HL-60 (cell line): ENCODE results near the gene PNO1.

Experiments
- DNase-seq, 2 experiments: peaks; one replicate each; pipeline ENCODE4 v3.0.0-alpha.2; 2010 to 2020; ENCODE audit warnings: low read depth in 1 of 2, low spot score in 1 of 2
- H3K27ac ChIP-seq: fragments of 250-450 bp; sonication (Bioruptor Pico); replicated peaks from 2 replicates; pipeline ENCODE4 v1.5.1; 2020; ENCODE audit warnings: mild to moderate bottlenecking, moderate library complexity
- H3K27me3 ChIP-seq: fragments of 250-450 bp; sonication (Bioruptor Pico); 2 replicates; pipeline ENCODE4 v1.5.1; 2021; ENCODE audit warnings: mild to moderate bottlenecking, moderate library complexity; ENCODE audit not compliant: insufficient read depth, poor library complexity, severe bottlenecking
- H3K4me3 ChIP-seq: replicated peaks from 2 replicates; pipeline ENCODE4 v1.5.1; 2011; ENCODE audit warnings: mild to moderate bottlenecking, control low read depth, low read length; ENCODE audit not compliant: insufficient read depth
- GABPA ChIP-seq: IDR thresholded peaks from 2 replicates; pipeline ENCODE4 v1.6.1; 2012; ENCODE audit warnings: low read depth
- POLR2AphosphoS5 ChIP-seq: IDR thresholded peaks from 2 replicates; pipeline ENCODE4 v1.6.1; 2012; ENCODE audit warnings: low read depth
- SPI1 ChIP-seq: IDR thresholded peaks from 2 replicates; pipeline ENCODE4 v1.6.1; 2012; ENCODE audit warnings: low read depth, mild to moderate bottlenecking, borderline replicate concordance
- TF ChIP-seq, protein P1 (sequence below): IDR thresholded peaks from 2 replicates; pipeline ENCODE4 v1.6.1; 2012; ENCODE audit warnings: low read depth; ENCODE audit not compliant: insufficient replicate concordance
- TF ChIP-seq, protein P2 (sequence below): IDR thresholded peaks from one replicate; pipeline ENCODE4 v1.5.1; 2011; ENCODE audit warnings: low read length, control low read depth, inconsistent platforms; ENCODE audit not compliant: insufficient read depth

The PNO1 gene

GRCh38 chr2:68196120-68196716 is 38.5 kb downstream of the PNO1 start:
- peak in 1 of 2 experiments; percentile 37 for DNase-seq
- TF ChIP-seq, protein P1, sequence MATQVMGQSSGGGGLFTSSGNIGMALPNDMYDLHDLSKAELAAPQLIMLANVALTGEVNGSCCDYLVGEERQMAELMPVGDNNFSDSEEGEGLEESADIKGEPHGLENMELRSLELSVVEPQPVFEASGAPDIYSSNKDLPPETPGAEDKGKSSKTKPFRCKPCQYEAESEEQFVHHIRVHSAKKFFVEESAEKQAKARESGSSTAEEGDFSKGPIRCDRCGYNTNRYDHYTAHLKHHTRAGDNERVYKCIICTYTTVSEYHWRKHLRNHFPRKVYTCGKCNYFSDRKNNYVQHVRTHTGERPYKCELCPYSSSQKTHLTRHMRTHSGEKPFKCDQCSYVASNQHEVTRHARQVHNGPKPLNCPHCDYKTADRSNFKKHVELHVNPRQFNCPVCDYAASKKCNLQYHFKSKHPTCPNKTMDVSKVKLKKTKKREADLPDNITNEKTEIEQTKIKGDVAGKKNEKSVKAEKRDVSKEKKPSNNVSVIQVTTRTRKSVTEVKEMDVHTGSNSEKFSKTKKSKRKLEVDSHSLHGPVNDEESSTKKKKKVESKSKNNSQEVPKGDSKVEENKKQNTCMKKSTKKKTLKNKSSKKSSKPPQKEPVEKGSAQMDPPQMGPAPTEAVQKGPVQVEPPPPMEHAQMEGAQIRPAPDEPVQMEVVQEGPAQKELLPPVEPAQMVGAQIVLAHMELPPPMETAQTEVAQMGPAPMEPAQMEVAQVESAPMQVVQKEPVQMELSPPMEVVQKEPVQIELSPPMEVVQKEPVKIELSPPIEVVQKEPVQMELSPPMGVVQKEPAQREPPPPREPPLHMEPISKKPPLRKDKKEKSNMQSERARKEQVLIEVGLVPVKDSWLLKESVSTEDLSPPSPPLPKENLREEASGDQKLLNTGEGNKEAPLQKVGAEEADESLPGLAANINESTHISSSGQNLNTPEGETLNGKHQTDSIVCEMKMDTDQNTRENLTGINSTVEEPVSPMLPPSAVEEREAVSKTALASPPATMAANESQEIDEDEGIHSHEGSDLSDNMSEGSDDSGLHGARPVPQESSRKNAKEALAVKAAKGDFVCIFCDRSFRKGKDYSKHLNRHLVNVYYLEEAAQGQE, result no peak
- TF ChIP-seq, protein P2, sequence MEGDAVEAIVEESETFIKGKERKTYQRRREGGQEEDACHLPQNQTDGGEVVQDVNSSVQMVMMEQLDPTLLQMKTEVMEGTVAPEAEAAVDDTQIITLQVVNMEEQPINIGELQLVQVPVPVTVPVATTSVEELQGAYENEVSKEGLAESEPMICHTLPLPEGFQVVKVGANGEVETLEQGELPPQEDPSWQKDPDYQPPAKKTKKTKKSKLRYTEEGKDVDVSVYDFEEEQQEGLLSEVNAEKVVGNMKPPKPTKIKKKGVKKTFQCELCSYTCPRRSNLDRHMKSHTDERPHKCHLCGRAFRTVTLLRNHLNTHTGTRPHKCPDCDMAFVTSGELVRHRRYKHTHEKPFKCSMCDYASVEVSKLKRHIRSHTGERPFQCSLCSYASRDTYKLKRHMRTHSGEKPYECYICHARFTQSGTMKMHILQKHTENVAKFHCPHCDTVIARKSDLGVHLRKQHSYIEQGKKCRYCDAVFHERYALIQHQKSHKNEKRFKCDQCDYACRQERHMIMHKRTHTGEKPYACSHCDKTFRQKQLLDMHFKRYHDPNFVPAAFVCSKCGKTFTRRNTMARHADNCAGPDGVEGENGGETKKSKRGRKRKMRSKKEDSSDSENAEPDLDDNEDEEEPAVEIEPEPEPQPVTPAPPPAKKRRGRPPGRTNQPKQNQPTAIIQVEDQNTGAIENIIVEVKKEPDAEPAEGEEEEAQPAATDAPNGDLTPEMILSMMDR, result peak; percentile 21
- no peak overlapping the region for H3K27ac ChIP-seq
- no peak overlapping the region for H3K4me3 ChIP-seq
- no peaks in the 10 kb centered on the region for H3K27me3 ChIP-seq

DNA sequence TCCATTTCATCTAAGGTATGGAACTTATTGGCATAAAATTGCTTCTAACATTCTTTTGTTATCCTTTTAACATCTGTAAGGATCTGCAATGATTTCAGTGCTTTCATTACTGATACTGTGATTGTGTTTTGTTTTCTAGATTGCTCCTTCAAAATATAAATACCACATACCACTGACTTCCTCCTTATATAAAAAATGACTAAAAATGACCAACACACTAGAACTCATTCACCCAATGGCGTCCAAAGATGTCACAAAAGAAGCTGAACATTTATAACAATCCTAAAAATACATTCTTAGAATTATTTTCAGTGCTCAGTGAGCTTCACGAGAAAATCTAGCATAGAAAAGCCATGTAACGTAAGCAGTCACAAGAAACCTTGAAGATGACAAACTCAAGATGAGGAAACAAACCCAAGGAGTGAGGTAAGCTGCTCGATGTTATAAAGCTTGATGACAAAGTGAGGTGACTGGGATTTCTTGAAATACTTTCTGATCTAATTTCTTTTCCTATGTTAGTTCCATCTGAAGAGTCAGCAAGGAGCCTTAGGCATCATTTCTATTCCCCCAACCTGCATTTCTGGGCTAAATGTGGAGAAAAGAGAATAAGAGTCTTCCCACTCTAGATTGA is 42.6 kb downstream of the PNO1 start:
- DNase-seq, result peak in 1 of 2 experiments; percentile 10
- Histone ChIP-seq H3K27me3 (no peaks in the 10 kb centered on the region), H3K4me3 (no peak overlapping the region), H3K27ac (no peak overlapping the region)
- no peak for TF ChIP-seq POLR2AphosphoS5
- TF ChIP-seq SPI1, result no peak
- no peak for TF ChIP-seq GABPA
- TF ChIP-seq, protein P2, result no peak
- TF ChIP-seq, protein P1, result no peak

- H3K27ac ChIP-seq, result no peak overlapping the region
- DNase-seq, result no peak
- TF ChIP-seq, protein P1, result no peak
- no peak for TF ChIP-seq SPI1
- TF ChIP-seq, protein P2, result no peak
- no peak for TF ChIP-seq GABPA
- no peak for TF ChIP-seq POLR2AphosphoS5
- H3K4me3 ChIP-seq, result no peak overlapping the region
- no peaks in the 10 kb centered on the region for H3K27me3 ChIP-seq
Measured at GRCh38 chr2:68203587-68203986, 45.9 kb downstream of the PNO1 start.
